DND-41 (cell line): ENCODE data around the gene EXOSC2.

Experiments used
- ATAC-seq: fragments of 200-7000 bp; cut with Tn5 transposase; 3 replicates; pipeline ENCODE4 v1.9.1; 2021; ENCODE audit warnings: low read depth; ENCODE audit not compliant: insufficient read depth
- DNase-seq: peaks from one replicate; pipeline ENCODE4 v3.0.0-alpha.2; 2020
- H2AFZ ChIP-seq: 2 replicates; pipeline ENCODE4 v1.6.0; 2012; ENCODE audit warnings: low read depth, low read length
- H3K27ac ChIP-seq: 2 replicates; pipeline ENCODE4 v1.5.1; 2012; ENCODE audit warnings: low read length, inconsistent platforms
- H3K27me3 ChIP-seq: fragments of 200-600 bp; sonication (generic); 2 replicates; pipeline ENCODE4 v1.6.0; 2012; ENCODE audit warnings: low read length, mild to moderate bottlenecking, inconsistent platforms; ENCODE audit not compliant: insufficient read depth, poor library complexity
- H3K36me3 ChIP-seq: 2 replicates; pipeline ENCODE4 v1.5.1; 2012; ENCODE audit warnings: low read length, inconsistent platforms; ENCODE audit not compliant: insufficient read depth
- H3K4me1 ChIP-seq: 2 replicates; pipeline ENCODE4 v1.5.1; 2012; ENCODE audit warnings: mild to moderate bottlenecking, low read length; ENCODE audit not compliant: insufficient read depth
- H3K4me2 ChIP-seq: 2 replicates; pipeline ENCODE4 v1.6.0; 2012; ENCODE audit warnings: mild to moderate bottlenecking, moderate library complexity, low read length, inconsistent platforms; ENCODE audit not compliant: insufficient read depth
- H3K4me3 ChIP-seq, 2 experiments: fragments of 200-600 bp in 1 of 2; shearing (Covaris generic) in 1 of 2; 2 replicates each; pipeline ENCODE4 v1.5.1; 2012 to 2016; ENCODE audit warnings: inconsistent platforms in 2 of 2, low read length in 2 of 2, mild to moderate bottlenecking in 2 of 2, low read depth in 1 of 2, moderate library complexity in 1 of 2
- H3K79me2 ChIP-seq: 2 replicates; pipeline ENCODE4 v1.6.0; 2012; ENCODE audit warnings: low read length, inconsistent platforms; ENCODE audit not compliant: insufficient read depth
- H3K9ac ChIP-seq: 2 replicates; pipeline ENCODE4 v1.6.0; 2012; ENCODE audit warnings: low read depth, mild to moderate bottlenecking, inconsistent platforms, low read length, moderate library complexity
- H3K9me3 ChIP-seq: 2 replicates; pipeline ENCODE4 v1.5.1; 2012; ENCODE audit warnings: low read length, moderate library complexity, mild to moderate bottlenecking, inconsistent platforms; ENCODE audit not compliant: insufficient read depth, severe bottlenecking
- H4K20me1 ChIP-seq: 2 replicates; pipeline ENCODE4 v1.6.0; 2012; ENCODE audit warnings: low read length; ENCODE audit not compliant: insufficient read depth
- CTCF ChIP-seq: IDR thresholded peaks from 2 replicates; pipeline ENCODE4 v1.5.1; 2012; ENCODE audit warnings: borderline replicate concordance, low read length, moderate library complexity, mild to moderate bottlenecking; ENCODE audit not compliant: poor library complexity, severe bottlenecking; ENCODE audit errors: extremely low read depth
- EZH2 ChIP-seq: IDR thresholded peaks from 3 replicates; pipeline ENCODE4 v1.6.1; 2012; ENCODE audit warnings: borderline replicate concordance, low read depth, mild to moderate bottlenecking, moderate library complexity, low read length, inconsistent platforms; ENCODE audit not compliant: severe bottlenecking

Gene EXOSC2

GRCh38 chr9:130660683-130661450 lies 32.7 kb upstream of the EXOSC2 start:
- Histone ChIP-seq H3K79me2 (no peaks in the 10 kb centered on the region), H3K4me3 (no peak overlapping the region), H3K4me1 (no peaks in the 10 kb centered on the region), H3K4me2 (no peak overlapping the region), H3K27ac (no peak overlapping the region), H4K20me1 (no peaks in the 10 kb centered on the region), H3K9ac (no peak overlapping the region), H3K9me3 (no peaks in the 10 kb centered on the region), H3K36me3 (no peaks in the 10 kb centered on the region), H2AFZ (no peak overlapping the region), H3K27me3 (no peaks in the 10 kb centered on the region)
- ATAC-seq (no peak), DNase-seq (no peak)
- TF ChIP-seq EZH2 (no peak), CTCF (no peak)

GRCh38 chr9:130661451-130662098 lies 32.0 kb upstream of the EXOSC2 start:
- Histone ChIP-seq H3K27me3 (no peaks in the 10 kb centered on the region), H2AFZ (no peak overlapping the region), H3K79me2 (no peaks in the 10 kb centered on the region), H3K9ac (no peak overlapping the region), H3K27ac (no peak overlapping the region), H4K20me1 (no peaks in the 10 kb centered on the region), H3K36me3 (no peaks in the 10 kb centered on the region), H3K4me1 (no peaks in the 10 kb centered on the region), H3K4me3 (no peak overlapping the region), H3K4me2 (no peak overlapping the region), H3K9me3 (no peaks in the 10 kb centered on the region)
- ATAC-seq: no peak
- DNase-seq: no peak
- TF ChIP-seq EZH2 (no peak), CTCF (no peak)

GRCh38 chr9:130662099-130662969 lies 31.2 kb upstream of the EXOSC2 start:
- Histone ChIP-seq H3K79me2 (no peaks in the 10 kb centered on the region), H4K20me1 (no peaks in the 10 kb centered on the region)

More at GRCh38 chr9:130662099-130662969, 31.2 kb upstream of the EXOSC2 start:
- ATAC-seq (no peak), DNase-seq (no peak)
- Histone ChIP-seq H3K4me1 (no peaks in the 10 kb centered on the region), H3K4me3 (no peak overlapping the region), H3K9ac (no peak overlapping the region), H3K36me3 (no peaks in the 10 kb centered on the region), H2AFZ (no peak overlapping the region), H3K9me3 (no peaks in the 10 kb centered on the region), H3K4me2 (no peak overlapping the region), H3K27ac (no peak overlapping the region), H3K27me3 (no peaks in the 10 kb centered on the region)
- TF ChIP-seq CTCF (peak; percentile 19), EZH2 (no peak)
